Thoracic aorta (tissue), 2 donors: ENCODE results near the gene FTO. TPM values are rescaled to one million over a fixed set of nuclear protein-coding genes. Genes with fewer than 3 reads are reported as not detected.

Experiments
- ATAC-seq: fragments of 150-250 bp; one replicate; pipeline ENCODE4 v1.8.0; 2017; ENCODE audit warnings: low read depth; ENCODE audit not compliant: insufficient number of reproducible peaks, low FRiP score
- DNase-seq: peaks from one replicate; pipeline ENCODE4 v3.0.0-alpha.2; 2020; ENCODE audit warnings: low spot score
- H3K27ac ChIP-seq, 2 donors: fragments of 200-600 bp; sonication (generic); 1 replicate in 1 of 2; 2 replicates in 1 of 2; pipeline ENCODE4 v1.5.1; 2016; ENCODE audit warnings: mild to moderate bottlenecking in 2 of 2, moderate library complexity in 2 of 2
- H3K27me3 ChIP-seq: fragments of 200-600 bp; sonication (generic); replicated peaks from 2 replicates; pipeline ENCODE4 v1.6.0; 2016; ENCODE audit warnings: mild to moderate bottlenecking; ENCODE audit not compliant: insufficient read depth
- H3K36me3 ChIP-seq: fragments of 200-600 bp; sonication (generic); one replicate; pipeline ENCODE4 v1.5.1; 2016
- H3K4me1 ChIP-seq, 2 donors: fragments of 200-600 bp; sonication (generic); 1 replicate in 1 of 2; 2 replicates in 1 of 2; pipeline versions ENCODE4 v1.5.1 to v1.6.0; 2016; ENCODE audit warnings: low read depth in 2 of 2, mild to moderate bottlenecking in 1 of 2; ENCODE audit not compliant: control insufficient read depth in 1 of 2
- H3K4me3 ChIP-seq: fragments of 200-600 bp; sonication (generic); 2 replicates; pipeline ENCODE4 v1.5.1; 2016; ENCODE audit warnings: mild to moderate bottlenecking
- H3K9me3 ChIP-seq: fragments of 200-600 bp; sonication (generic); 2 replicates; pipeline ENCODE4 v1.5.1; 2016
- CTCF ChIP-seq: fragments of 200-600 bp; sonication (generic); IDR thresholded peaks from one replicate; pipeline ENCODE4 v1.5.1; 2019; ENCODE audit warnings: antibody characterized with exemption
- total RNA-seq, 2 donors: library from RNA; depleted of rRNA; stranded (reverse); fragments of >200 nt; gene quantifications; one replicate each; pipeline versions ENCODE4 v1.1.0 to v1.2.3, GENCODE V29; 2016

The FTO gene
- total RNA-seq, 2 donors from 2014 or later: 99.6 to 103 TPM

GRCh38 chr16:53895433-53895832 is 191.5 kb downstream of the FTO start:
- Histone ChIP-seq H3K9me3 (no peaks in the 10 kb centered on the region), H3K27me3 (no peaks in the 10 kb centered on the region), H3K4me3 (no peak overlapping the region), H3K36me3 (no peaks in the 10 kb centered on the region), H3K27ac (no peak overlapping the region), H3K4me1 (peaks cover 17 to 25% of the 10 kb centered on the region in 2 donors)
- ATAC-seq (no peak), DNase-seq (no peak)
- no peak for TF ChIP-seq CTCF

- H3K36me3 ChIP-seq: no peaks in the 10 kb centered on the region
- peaks cover 17 to 25% of the 10 kb centered on the region in 2 donors for H3K4me1 ChIP-seq
- no peak for DNase-seq
- TF ChIP-seq CTCF: no peak
- H3K9me3 ChIP-seq: no peaks in the 10 kb centered on the region
- H3K4me3 ChIP-seq: no peak overlapping the region
- no peaks in the 10 kb centered on the region for H3K27me3 ChIP-seq
- no peak for ATAC-seq
- no peak overlapping the region for H3K27ac ChIP-seq
Measured at GRCh38 chr16:53895851-53896250, 191.9 kb downstream of the FTO start.

GRCh38 chr16:53896722-53897121 is 192.8 kb downstream of the FTO start:
- Histone ChIP-seq H3K4me3 (no peak overlapping the region), H3K4me1 (peaks cover 17 to 25% of the 10 kb centered on the region in 2 donors), H3K9me3 (no peaks in the 10 kb centered on the region), H3K27me3 (no peaks in the 10 kb centered on the region), H3K27ac (no peak overlapping the region), H3K36me3 (no peaks in the 10 kb centered on the region)
- DNase-seq (no peak), ATAC-seq (no peak)
- no peak for TF ChIP-seq CTCF

GRCh38 chr16:53898993-53899392 is 195.0 kb downstream of the FTO start:
- no peak overlapping the region for H3K27ac ChIP-seq
- ATAC-seq (no peak), DNase-seq (no peak)
- H3K36me3 ChIP-seq: no peaks in the 10 kb centered on the region
- no peaks in the 10 kb centered on the region for H3K27me3 ChIP-seq
- peaks cover 3 to 13% of the 10 kb centered on the region in 2 donors for H3K4me1 ChIP-seq
- TF ChIP-seq CTCF: no peak
- no peak overlapping the region for H3K4me3 ChIP-seq
- no peaks in the 10 kb centered on the region for H3K9me3 ChIP-seq

GRCh38 chr16:53899431-53899830 is 195.5 kb downstream of the FTO start:
- Histone ChIP-seq H3K27me3 (no peaks in the 10 kb centered on the region), H3K9me3 (no peaks in the 10 kb centered on the region), H3K4me1 (peaks cover 0 to 9% of the 10 kb centered on the region in 2 donors), H3K36me3 (no peaks in the 10 kb centered on the region), H3K27ac (no peak overlapping the region), H3K4me3 (no peak overlapping the region)
- DNase-seq (no peak), ATAC-seq (no peak)
- TF ChIP-seq CTCF: no peak
